Stimulated activated CD4-positive, alpha-beta T cell treated with anti-CD3 and anti-CD28 coated beads, Interleukin-1b, Interleukin-23, amount 100 ng/mL, for 4 hours (primary cell): ENCODE data around the gene ING1.
"Not testable (repeated sequence)": the region's sequence is repeated elsewhere in the genome, so short reads cannot be mapped to it uniquely, and the experiment has no call there.

Experiments
- DNase-seq, 2 donors: peaks; one replicate each; pipeline ENCODE4 v3.0.0-alpha.2; 2020; ENCODE audit warnings: low read depth in 2 of 2

ING1 gene

GRCh38 chr13:110715395-110716246, 2.1 kb downstream of the ING1 start:
- DNase-seq, result peak; percentile 87 to 91

GRCh38 chr13:110716247-110716515, 2.7 kb downstream of the ING1 start:
- DNase-seq, result no peak

- DNase-seq, result no peak
These were observed 5.7 kb downstream of the ING1 start for GRCh38 chr13:110719036-110719710.

GRCh38 chr13:110722971-110723370, 9.5 kb downstream of the ING1 start:
- DNase-seq, result no peak

- no peak for DNase-seq
These were observed 10.1 kb downstream of the ING1 start for GRCh38 chr13:110723598-110723997.

GRCh38 chr13:110726153-110726552, 12.7 kb downstream of the ING1 start:
- DNase-seq, result not testable (repeated sequence)

GRCh38 chr13:110726726-110727125, 13.2 kb downstream of the ING1 start:
- DNase-seq, result peak in 1 of 2 donors; percentile 40

GRCh38 chr13:110731072-110731471, 17.6 kb downstream of the ING1 start:
- DNase-seq, result no peak

GRCh38 chr13:110734561-110734960, 21.1 kb downstream of the ING1 start:
- no peak for DNase-seq

GRCh38 chr13:110737555-110737954, 24.1 kb downstream of the ING1 start:
- DNase-seq, result no peak

- no peak for DNase-seq
These were observed 30.2 kb downstream of the ING1 start for GRCh38 chr13:110743687-110744086.

- no peak for DNase-seq
These were observed 32.9 kb downstream of the ING1 start for GRCh38 chr13:110746438-110746837.

GRCh38 chr13:110748271-110748670, 34.8 kb downstream of the ING1 start:
- DNase-seq, result no peak

- DNase-seq, result no peak
These were observed 42.7 kb downstream of the ING1 start for GRCh38 chr13:110756219-110756631.

GRCh38 chr13:110757296-110757695, 43.8 kb downstream of the ING1 start:
- DNase-seq, result no peak

- DNase-seq, result no peak
These were observed 44.8 kb downstream of the ING1 start for GRCh38 chr13:110758195-110758805.

GRCh38 chr13:110759710-110760109, 46.2 kb downstream of the ING1 start:
- DNase-seq, result no peak

- no peak for DNase-seq
These were observed 47.1 kb downstream of the ING1 start for GRCh38 chr13:110760611-110761010.

GRCh38 chr13:110766671-110767430, 53.4 kb downstream of the ING1 start:
- no peak for DNase-seq

GRCh38 chr13:110767476-110767875, 54.0 kb downstream of the ING1 start:
- DNase-seq, result no peak

- no peak for DNase-seq
These were observed 55.6 kb downstream of the ING1 start for GRCh38 chr13:110769097-110769496.

- DNase-seq, result no peak
These were observed 57.2 kb downstream of the ING1 start for GRCh38 chr13:110770678-110771077.
